ENCODE measurements around the gene C1QBP. TPM values are rescaled to one million over a fixed set of nuclear protein-coding genes. Genes with fewer than 3 reads are reported as not detected.
A peak's percentile ranks its signal among the peaks of the same experiment; 100 is the strongest.

The C1QBP gene
- 200 and 232 TPM in 2 replicates for total RNA-seq

- DNase-seq (ENCODE audit: low read depth): peak; percentile 56
- Histone ChIP-seq H3K36me3 (ENCODE audit: control insufficient read depth, insufficient read depth, low read length) (peaks cover 3% of the 10 kb centered on the region), H3K4me3 (ENCODE audit: low read depth, low read length) (peak within 1 kb of the TSS; percentile 79), H3K27me3 (ENCODE audit: control insufficient read depth, insufficient read depth, low read length) (no peaks in the 10 kb centered on the region)
- TF ChIP-seq CTCF (IDR thresholded peaks at IDR 0.05; ENCODE audit: insufficient read depth, low read length, poor library complexity, severe bottlenecking): peak; percentile 94
Measured at GRCh38 chr17:5438716-5439445, at the start of gene C1QBP. C1QBP (minus strand) TSS chr17:5439155; CDS start chr17:5439073, 82 bp downstream.

GRCh38 chr17:5488752-5489151, 49.8 kb upstream of the C1QBP start:
- no peaks in the 10 kb centered on the region for H3K27me3 ChIP-seq (ENCODE audit: control insufficient read depth, insufficient read depth, low read length)
- TF ChIP-seq CTCF (IDR thresholded peaks at IDR 0.05; ENCODE audit: insufficient read depth, low read length, poor library complexity, severe bottlenecking): no peak
- peaks cover 3% of the 10 kb centered on the region for H3K36me3 ChIP-seq (ENCODE audit: control insufficient read depth, insufficient read depth, low read length)
- no peak for DNase-seq (ENCODE audit: low read depth)
- no peak overlapping the region for H3K4me3 ChIP-seq (ENCODE audit: low read depth, low read length)

GRCh38 chr17:5486206-5487124, 47.5 kb upstream of the C1QBP start, which contains the start of gene MIS12:
MIS12 (plus strand) TSS chr17:5486566; CDS start chr17:5488863, 2,297 bp downstream.
- Histone ChIP-seq H3K27me3 (ENCODE audit: control insufficient read depth, insufficient read depth, low read length) (no peaks in the 10 kb centered on the region), H3K4me3 (ENCODE audit: low read depth, low read length) (peak within 1 kb of the TSS; percentile 99), H3K36me3 (ENCODE audit: control insufficient read depth, insufficient read depth, low read length) (peaks cover 3% of the 10 kb centered on the region)
- DNase-seq (ENCODE audit: low read depth): peak; percentile 95
- TF ChIP-seq CTCF (IDR thresholded peaks at IDR 0.05; ENCODE audit: insufficient read depth, low read length, poor library complexity, severe bottlenecking): no peak

- H3K36me3 ChIP-seq (ENCODE audit: control insufficient read depth, insufficient read depth, low read length): peaks cover 3% of the 10 kb centered on the region
Measured at GRCh38 chr17:5485270-5486205, 46.6 kb upstream of the C1QBP start, which contains the start of gene DERL2. DERL2 (minus strand) TSS chr17:5486178; CDS start chr17:5486161, 17 bp downstream.

More at GRCh38 chr17:5485270-5486205, 46.6 kb upstream of the C1QBP start, which contains the start of gene DERL2:
- DNase-seq (ENCODE audit: low read depth): no peak
- Histone ChIP-seq H3K4me3 (ENCODE audit: low read depth, low read length) (peak within 1 kb of the TSS; percentile 99), H3K27me3 (ENCODE audit: control insufficient read depth, insufficient read depth, low read length) (no peaks in the 10 kb centered on the region)
- TF ChIP-seq CTCF (IDR thresholded peaks at IDR 0.05; ENCODE audit: insufficient read depth, low read length, poor library complexity, severe bottlenecking): no peak

Measured in kidney epithelial cell (primary cell).